RPMI7951 (cell line): ENCODE results near the gene DCAKD. TPM values are rescaled to one million over a fixed set of nuclear protein-coding genes. Genes with fewer than 3 reads are reported as not detected.
A peak's percentile ranks its signal among the peaks of the same experiment; 100 is the strongest.

ENCODE experiments used
- DNase-seq: peaks from one replicate; pipeline ENCODE4 v3.0.0-alpha.2; 2012; ENCODE audit warnings: low read depth
- total RNA-seq: library from RNA; depleted of rRNA; stranded (reverse); fragments of >200 nt; shearing (Covaris generic); gene quantifications from 2 replicates; pipeline ENCODE4 v1.2.3, GENCODE V29; 2014

The DCAKD gene
- total RNA-seq, 1 experiment from 2014 or later: 35.9 TPM

DNA sequence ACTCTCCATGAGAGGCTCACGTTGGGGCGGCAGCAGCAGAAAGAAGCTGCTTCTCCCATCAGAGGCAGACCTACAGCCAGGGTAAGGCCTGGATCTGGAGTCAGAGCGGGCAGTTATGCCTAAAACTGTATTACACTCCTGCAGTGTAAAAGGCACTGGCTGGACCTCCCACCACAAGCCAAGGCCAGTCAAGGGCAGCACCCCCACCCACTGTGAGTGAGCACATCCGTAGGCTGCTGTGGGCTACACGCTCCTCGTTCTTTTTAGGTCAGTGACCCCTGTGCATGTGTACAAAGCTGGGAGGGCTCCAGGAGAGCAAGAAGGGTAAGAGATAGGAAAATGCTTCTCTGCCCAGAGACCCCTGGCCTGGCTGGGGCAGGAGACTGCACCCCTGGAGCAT is 20.7 kb downstream of the DCAKD start:
- no peak for DNase-seq

DNA sequence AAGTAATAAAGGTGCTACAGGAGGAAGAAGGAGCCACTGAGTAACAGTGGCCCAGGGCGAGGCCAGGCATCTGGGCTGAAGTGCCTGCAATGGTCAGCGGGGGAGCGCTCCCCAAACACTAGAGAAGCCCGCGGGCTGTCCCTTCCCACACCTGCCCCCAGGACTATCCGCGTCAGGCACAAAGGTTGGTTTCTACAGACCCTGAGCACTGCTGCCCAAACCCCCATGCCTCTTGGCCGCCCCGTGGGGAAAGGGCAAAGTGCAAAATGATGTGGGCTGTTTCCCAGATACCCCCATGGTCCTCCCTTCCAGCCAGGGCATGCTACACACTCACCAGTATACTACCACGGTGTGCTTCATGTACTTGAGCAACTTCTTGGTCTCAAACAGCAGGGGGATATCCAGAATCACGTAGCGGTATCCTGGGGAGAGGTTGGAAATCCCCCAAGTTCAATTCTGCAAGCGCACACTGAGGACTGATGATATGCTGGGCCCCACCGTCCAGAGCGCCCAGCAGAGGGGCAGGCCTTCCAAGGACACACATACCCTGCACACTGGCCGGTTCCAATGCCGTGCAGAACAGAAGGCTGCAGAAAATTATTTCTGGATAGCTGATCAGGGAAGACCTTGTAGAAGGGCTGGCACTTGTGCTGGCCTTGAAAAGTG is 21.5 kb downstream of the DCAKD start:
- no peak for DNase-seq

DNA sequence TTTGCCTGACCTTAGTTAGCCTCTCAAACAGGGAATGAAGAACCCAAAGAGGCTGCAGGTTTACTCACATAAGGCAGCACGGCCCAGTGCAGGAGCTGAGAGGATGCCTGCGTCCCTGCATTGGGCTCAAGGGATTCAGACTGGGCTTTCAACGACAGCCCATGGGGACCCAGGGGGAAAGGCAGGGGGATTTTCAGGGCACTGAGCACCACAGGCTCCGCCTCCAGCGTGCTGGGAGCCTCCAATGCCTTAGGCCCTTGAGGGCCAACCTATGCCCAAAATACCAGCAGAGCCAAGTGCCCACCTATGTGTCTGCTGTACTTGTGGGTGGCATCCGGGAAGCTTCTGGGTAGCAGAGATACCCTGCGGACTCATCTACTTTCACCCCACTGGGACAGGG is 22.3 kb downstream of the DCAKD start:
- DNase-seq: no peak

DNA sequence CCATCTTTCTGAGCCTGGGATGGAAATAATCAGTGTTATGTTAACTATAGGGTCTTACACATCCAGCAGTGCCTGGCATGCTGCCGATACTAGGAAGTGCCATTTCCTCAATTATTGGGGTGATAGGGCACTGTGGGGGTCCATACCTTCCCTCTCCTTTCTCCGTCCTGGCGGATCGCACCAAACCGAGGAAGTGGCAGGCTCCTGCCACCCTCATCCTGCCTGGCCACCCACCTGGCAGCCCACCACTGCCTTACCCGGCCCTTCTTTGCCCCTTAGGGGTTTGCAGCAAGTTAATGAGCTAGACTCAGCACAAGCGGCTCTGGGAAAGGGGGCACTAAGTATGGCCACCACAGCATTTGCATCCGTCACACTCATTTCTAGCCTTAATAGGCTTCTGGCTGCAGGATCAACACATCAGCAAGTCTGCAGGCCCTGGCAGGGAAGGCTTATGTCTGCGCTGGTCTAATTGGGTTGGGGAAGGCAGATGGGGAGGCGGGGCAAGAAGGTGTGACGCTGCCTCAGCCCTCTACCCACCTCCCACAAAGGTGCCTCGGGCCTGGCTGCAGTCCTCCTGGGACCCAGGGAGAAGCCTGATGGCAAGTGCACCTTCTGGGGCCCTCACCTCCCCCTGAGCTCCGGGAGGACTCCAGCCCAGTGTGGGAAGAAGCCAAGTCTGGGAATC is 28.6 kb downstream of the DCAKD start:
- no peak for DNase-seq

DNA sequence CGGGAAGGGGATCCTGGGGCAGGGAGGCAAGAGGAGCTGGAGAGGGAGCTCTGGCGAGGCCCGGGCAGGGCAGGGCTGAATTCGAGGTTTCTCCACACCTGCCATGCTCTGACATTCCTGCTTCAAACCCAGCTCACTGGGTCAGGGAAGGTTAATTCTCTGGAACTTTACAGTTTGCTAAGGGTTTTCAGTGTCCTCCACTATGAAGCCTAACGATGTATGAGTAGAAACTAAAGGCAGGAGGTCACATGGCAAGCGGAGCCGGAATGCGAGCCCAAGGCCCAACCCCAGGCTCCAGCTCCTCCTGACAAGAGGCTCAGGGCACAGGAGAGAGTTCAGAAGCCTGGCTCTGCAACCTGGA is 29.2 kb downstream of the DCAKD start:
- DNase-seq: no peak

DNA sequence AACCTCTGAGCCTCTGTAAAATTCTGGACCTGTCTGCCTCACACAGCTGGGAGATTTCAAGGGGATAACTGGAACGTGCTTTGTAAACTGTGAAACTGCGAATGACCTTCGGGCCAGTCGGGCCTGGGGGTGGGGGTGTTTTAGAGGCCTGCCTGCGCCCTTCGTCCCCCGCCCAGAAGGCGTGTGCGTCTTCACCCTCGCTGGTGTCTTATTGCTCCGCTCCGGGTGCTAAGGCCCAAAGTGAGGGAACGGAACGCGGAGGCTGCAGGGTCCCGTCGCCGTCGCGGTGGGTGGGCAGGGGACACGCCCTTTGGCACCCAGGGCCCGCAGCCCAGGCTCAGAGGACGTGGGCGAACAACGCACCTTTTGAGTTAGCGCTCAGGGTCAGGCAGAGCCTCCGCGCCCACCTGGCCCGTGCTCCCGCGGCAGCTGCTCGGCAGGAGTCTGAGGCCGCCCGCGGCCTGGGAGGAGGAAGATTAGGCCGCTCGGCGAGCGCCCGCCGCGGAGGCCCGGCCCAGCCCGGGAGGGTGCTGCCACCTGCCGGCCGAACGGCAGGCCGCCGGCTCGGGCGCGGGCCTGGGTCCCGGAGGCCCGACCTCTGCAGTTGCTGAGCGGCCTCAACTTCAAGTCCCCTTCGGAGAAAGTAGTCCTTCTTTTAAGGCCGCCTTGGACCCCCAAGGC is 29.7 kb downstream of the DCAKD start:
- peak; percentile 51 for DNase-seq

DNA sequence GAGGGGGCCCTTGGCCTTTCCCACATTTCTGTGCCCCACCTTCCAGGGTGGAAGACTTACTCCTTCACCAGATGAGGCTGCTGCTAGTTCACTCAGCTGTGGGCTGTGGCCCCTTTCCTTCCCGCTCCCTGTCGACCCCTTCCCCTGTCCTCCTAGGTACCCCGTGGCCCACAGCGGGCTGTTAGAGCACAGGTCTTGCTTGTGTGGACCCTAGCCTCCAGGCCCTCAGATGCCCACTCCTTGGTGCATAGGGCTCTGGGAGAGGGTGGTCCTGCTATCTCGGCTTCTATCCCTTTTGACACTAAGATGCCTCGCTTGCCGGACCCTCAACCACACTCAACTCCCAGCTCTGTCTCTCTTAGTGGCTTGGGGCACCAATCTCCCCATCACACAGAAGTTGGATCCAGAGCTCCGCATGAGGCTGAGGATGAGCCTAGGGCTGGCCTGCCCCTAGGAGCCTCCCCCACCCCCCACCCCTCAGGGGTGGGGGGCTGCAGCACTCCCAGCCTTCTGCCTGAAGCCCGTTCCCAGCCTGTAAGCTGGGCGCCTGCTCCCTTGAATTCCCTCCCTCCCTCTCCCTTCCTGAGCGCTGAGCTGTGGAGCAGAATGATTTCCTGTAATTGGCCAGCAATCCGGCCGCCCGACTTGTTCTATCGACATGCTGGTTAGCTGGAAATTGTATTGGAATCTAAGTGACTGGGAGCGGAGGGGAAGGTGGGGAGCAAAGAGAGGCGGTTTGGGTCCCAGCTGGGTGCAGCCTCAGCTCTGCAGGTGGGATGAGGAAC is 30.9 kb downstream of the DCAKD start:
- DNase-seq: no peak

DNA sequence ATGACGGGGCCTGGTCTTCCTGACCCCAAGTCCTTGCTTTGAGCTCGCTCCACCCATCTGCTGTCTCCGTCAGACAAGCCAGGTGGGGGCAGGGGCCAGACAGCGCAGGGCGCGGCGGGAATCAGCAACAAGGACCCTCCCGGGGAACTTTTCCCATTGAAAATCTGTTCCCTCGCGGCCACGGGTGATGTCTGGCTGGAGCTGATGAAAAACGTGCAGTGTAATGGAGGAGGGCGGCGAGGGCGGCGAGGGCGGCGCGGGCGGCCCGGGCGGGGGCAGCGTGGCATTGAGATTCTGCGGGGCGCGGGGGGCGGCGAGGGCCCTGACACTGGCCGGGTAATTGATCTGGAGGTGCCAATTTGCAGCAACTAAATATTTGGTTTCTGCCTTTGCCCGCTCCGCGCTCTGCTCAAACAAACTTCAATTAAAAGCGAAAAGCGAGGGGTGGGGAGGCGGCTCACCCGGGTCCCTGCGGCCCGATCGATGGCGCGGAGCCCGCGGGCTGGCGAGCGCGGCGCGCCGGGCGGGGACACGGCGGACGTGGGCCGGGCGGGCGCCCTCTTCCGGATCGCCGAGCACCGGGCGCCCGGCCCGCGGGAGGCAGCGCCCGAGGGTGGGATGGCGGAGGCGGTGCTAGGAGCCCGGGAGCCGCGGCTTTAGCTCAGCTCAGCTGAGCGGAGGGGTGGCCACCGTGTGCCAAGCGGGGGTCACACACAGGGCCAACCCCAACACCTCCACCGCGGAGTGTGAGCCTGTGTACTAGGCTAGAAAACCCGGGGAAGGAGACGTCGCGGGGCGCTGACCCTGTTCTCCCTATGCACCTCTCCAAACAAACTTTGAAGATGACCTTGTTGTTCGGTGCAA is 32.4 kb downstream of the DCAKD start:
- peak; percentile 58 for DNase-seq

DNA sequence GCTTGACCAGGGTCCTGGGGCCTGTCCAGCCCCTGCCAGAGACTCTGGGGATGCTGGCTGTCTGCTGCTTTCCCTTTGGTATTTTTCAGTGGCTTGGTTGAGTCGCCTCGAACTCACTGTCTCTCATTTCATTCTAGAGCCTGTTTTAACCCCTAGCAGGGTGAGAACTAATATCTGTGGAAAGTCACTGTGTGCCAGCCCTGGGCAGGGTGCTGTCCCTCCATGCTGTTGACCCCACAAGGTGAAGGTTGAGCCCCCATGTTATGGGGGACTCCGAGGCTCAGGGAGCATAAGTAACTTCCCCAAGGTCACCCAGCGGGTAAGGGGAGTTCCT is 33.0 kb downstream of the DCAKD start:
- DNase-seq: no peak

DNA sequence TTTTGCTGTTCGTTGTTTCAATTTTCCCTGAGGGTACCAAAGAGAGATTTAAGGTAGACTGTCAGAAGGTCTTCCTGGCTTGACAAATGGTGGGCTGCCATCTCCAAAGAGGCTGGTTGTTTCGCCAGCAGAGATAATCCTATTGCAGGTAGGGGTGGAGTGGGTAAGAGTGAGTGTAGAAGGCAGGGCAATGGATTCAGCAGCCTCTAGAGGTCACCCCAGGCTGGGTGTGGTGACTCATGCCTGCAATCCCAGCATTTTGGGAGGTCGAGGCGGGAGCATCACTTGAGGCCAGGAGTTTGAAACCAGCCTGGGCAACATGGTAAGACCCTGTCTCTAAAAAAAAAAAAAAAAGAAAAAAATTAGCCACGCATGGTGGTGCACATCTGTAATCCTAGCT is 34.6 kb downstream of the DCAKD start:
- no peak for DNase-seq

DNA sequence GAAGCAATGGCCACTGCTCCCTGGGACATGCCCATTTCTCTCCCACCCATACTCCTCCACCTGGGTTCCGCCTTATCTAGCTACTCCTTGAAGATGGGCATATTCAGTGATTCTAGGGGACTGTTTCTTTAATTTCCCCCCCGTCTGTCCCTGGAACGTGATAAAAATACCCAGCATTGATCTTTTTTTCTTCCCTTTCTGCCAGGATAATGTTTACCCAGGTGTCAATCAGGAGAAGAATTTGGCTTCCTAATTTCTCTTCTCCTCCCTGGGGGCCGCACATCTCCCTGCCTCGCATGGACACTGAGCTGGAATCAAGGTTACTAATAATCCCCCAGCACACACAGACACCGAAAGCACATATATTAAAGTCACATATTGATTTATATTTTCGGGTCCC is 35.2 kb downstream of the DCAKD start:
- no peak for DNase-seq

DNA sequence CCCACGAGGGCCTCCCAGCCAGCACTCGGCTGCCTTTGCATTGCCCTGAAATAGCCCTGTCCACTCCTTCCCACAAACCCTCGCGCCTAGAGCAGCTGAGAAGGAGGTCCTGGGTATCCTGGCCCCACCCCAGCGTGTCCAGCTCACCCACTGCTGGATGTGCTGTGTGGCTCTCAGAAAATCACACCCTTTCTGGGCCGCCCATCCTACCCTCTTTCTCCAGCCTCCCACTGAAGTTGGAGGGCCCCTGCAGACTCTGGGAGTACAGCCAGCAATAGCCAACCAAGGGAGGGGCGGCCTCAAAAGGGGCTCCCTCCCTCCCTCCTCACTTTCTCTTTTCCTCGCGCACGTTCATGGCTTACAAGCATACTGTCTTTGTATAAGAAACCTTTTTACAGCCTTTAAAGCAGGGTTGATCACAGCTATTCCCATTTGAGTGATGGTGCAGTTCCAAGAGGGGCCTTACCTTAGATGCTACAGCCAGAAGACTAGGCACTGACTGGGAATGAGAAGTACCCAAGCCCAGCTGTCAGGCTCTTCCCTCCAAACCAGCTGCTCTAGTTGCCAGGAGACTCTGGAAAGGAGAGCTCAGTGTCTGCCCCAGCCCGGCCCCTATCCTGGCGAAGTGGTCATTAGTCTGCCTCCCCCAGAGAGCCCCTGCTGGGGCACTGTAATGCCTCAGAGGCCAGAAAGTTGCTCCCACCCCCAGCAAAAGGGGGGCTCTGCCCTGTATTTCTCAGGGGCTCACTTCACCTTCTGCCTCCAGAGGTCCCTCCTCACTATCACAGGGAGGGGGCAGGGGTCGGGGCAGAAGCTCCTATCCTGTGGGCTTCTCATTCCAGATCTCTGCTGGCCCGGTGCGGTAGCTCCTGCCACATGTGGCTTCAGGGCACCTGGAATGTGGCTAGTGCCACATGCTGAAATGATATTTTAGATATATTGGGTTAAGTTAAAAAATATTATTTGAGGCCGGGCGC is 38.1 kb downstream of the DCAKD start:
- DNase-seq: no peak

DNA sequence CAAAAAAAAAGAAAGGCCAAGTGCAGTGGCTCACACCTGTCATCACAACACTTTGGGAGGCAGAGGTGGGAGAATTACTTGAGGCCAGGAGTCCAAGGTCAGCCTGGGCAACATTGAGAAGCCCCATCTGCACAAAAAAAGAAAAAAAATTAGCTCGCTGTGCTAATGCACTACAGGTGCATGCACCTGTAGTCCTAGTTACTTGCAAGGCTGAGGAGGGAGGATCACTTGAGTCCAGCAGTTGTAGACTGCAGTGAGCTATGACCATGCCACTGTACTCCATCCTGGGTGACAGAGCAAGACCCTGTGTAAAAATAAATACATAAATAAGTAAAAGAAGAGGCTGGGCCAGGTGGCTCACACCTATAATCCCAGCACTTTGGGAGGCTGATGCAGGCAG is 39.7 kb downstream of the DCAKD start:
- no peak for DNase-seq

DNA sequence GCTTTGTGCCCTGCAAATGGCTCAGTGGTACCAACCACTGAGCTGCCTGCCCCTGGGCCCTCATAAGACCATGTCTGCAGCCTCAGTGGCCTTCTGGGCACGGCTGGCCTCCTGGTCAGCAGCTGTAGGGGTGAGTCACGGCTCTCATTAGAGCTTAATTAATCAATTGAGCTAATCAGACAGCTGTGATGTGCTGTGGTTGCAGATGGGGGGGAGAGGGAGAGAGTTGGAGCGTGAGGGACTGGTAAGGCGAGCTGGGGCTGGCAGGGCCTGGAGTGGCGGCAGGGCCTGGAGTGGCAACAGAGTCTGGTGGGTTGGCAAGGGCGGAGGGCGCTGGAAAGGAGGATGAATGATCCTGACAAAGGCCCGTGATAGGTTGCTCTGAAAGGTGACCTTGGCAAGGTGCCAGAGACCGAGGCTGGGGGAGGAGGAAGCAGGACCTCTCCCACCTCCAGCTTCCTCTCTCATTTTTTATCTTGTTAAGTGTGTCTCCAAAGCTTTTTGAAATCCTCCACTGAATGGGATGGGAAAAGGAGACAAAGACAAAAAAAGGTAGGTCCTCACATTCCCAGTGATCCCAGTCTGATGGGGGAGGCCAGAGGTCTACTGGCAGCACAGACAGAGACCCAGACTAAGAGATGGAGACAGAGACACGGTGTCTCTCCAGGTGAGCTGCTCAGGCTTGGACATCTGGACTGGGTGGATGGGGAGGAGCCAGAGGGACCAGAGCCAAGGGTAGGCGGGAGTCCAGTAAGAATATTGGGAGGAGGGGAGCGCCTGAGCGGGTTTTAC is 41.6 kb downstream of the DCAKD start:
- DNase-seq: no peak

DNA sequence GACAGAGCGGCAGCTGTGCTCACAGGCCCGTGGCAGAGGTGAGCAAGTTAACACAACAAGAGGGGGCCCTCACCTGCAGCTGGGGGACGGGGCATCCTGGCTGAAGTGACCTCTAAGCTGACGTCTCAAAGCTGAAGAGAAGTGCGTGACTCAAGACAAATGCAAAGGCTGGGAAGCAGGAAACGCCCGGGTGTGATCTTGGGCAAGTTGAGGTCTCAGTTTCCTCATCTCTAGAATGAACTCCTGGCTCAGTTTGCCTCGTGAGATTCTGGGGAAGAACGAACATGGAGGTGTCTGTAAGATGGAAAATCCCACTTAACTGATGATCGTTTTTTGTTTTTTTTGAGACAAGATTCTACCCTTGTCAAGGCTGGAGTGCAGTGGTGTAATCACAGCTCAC is 43.2 kb downstream of the DCAKD start:
- no peak for DNase-seq

DNA sequence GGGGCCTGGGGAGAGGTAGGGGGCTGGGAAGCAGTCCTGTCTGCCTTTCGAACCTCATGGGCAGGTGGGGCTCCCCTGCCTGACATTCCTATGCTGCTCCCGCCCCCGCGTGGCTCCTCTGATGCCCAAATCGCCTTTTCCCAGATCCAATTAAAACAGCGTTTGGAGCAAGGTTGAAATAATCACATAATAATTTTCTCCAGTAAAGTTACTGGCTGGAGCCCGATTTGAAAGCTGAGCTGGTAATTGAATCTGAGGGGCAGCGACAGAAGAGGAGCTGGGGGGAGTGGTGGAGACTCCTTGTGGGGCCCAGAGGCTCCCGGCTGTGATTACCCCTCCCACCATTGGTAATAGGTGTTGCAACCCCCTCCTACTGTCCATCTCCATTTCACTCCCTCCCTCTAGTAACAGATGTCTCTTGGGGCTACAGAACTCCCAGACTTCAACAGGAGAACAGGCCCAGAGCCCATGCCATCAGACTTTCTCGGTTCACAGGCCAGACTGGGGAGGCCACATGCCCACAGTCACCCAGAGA is 44.4 kb downstream of the DCAKD start:
- DNase-seq: no peak

DNA sequence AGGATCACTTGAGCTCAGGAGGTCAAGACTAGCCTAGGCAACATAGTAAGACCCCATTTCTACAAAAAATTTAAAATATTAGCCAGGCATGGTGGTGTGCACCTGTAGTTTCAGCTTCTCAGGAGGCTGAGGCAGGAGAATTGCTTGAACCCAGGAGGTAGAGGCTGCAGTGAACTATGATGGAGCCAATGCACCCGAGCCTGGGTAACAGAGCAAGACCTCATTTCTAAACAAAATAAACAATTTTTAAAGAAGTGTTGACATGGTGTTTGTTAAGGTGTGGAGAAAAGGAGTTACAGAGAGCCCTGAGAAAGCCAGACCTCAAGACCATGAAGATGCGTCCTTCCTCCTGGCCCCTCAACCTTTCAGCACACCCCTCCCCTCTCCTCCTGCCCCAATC is 45.7 kb downstream of the DCAKD start:
- no peak for DNase-seq

DNA sequence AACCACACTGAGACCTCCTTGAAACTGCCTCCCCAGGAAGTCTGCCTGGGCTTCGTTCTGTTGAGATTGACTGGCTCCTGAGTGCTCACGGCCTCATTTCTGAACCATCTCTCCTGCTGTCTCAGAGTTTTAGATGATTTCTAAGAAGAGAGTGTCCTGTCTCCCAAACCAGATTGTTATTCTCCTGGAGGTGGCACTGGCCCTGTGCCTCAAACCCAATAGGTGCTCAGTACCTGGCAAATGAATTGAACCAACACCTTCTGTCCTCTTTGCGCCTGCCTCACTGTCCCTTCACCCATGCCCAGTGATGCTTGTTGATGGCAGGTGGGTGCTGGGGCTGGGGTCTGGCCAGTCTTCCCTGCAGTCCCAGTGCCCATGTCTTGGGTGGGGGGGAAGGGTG is 47.0 kb downstream of the DCAKD start:
- DNase-seq: no peak

DNA sequence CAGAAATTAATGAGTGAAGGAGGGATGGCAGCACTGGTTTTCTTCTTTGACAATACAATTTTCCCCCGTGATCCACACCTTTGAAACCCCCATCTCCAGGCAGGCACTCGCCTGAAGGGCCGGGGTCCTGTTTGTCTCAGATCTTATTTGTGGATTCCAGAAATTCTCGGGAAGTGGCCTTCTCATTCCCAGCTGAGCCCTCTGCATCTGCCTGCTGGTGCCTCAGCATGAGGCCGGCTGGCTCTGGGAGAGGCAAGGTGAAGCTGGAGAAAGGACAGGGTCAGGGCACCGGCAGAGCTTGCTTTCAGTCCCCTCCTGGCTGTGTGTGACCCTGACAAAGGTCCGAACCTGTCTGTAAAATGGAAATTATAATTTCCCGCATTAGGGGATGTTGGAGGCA is 47.6 kb downstream of the DCAKD start:
- DNase-seq: no peak
